Skeletal muscle tissue (tissue), 4 donors: ENCODE measurements around the gene FLYWCH1. TPM values are rescaled to one million over a fixed set of nuclear protein-coding genes. Genes with fewer than 3 reads are reported as not detected.

Experiments
- H3K27ac ChIP-seq: one replicate; pipeline ENCODE4 v1.7.0; 2013; ENCODE audit warnings: mild to moderate bottlenecking, low read depth, low read length, inconsistent platforms
- H3K27me3 ChIP-seq, 3 donors: one replicate each; pipeline ENCODE4 v1.7.0; 2013; ENCODE audit warnings: low read length in 3 of 3; ENCODE audit not compliant: control insufficient read depth in 3 of 3, insufficient read depth in 3 of 3
- H3K36me3 ChIP-seq, 3 donors: one replicate each; pipeline ENCODE4 v1.7.0; 2013; ENCODE audit warnings: low read length in 3 of 3; ENCODE audit not compliant: control insufficient read depth in 3 of 3, insufficient read depth in 3 of 3
- H3K4me1 ChIP-seq, 3 donors: one replicate each; pipeline ENCODE4 v1.7.0; 2013; ENCODE audit warnings: low read length in 3 of 3, mild to moderate bottlenecking in 3 of 3; ENCODE audit not compliant: control insufficient read depth in 3 of 3, insufficient read depth in 3 of 3
- H3K4me3 ChIP-seq, 3 donors: one replicate each; pipeline ENCODE4 v1.7.0; 2013; ENCODE audit warnings: low read length in 3 of 3
- H3K9ac ChIP-seq, 3 donors: one replicate each; pipeline ENCODE4 v1.7.0; 2013; ENCODE audit warnings: low read length in 3 of 3, mild to moderate bottlenecking in 3 of 3, moderate library complexity in 2 of 3, low read depth in 1 of 3
- H3K9me3 ChIP-seq, 3 donors: one replicate each; pipeline ENCODE4 v1.7.0; 2013; ENCODE audit warnings: low read length in 3 of 3; ENCODE audit not compliant: control insufficient read depth in 3 of 3
- total RNA-seq: library from RNA; depleted of rRNA; stranded (reverse); fragments of >200 nt; gene quantifications from one replicate; pipeline ENCODE4 v1.2.3, GENCODE V29; 2014
- donor health status: Osteomylitis.

Gene FLYWCH1
- total RNA-seq, 1 donor from 2014 or later = 11.0 TPM

DNA sequence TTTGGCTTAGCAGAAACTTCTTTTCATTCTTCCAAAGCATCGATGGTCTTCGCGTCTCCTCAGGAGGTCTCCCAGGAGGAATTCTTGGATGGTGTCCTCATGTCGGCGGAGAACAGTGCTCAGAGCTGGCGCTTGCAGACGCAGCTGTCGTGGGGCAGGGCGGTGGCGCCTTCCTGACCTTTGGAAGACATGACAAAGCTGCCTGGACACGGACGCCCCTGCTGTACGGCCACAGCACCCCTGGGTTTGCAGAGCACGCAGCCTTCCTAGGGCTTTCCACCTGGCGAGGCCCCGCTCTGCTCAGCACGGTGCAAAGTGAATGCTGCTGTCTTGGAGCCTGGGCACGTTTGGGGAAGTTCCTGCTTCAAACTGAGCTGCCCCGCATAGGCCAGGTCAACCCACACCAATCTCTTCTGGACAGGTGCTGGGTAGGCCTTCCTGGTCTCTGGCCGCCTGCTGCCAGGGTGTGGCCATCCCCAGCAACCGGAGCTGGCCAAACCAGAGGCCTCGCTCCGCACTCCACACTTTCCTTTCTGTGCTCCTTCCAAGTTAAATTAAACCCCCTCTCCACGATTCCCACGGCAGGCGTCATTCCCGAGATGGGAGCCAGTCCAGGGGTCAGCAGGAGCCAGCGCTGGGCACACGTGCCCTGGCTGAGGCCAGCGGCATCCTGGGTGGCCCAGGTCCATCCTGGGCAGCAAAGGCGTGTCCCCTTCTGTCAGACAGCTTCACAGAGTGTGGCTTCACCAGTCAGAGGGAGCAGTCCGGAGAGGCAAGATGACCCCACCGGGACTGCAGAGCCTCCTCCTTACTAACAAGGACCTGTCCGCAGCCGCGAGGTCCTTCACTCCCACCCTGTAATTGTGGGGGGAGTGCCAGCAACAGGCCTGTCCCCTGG lies 37.3 kb downstream of the FLYWCH1 start:
- peaks cover 5 to 16% (median 12%) of the 10 kb centered on the region in 3 donors for H3K36me3 ChIP-seq
- no peaks in the 10 kb centered on the region for H3K9me3 ChIP-seq
- H3K27me3 ChIP-seq = peaks cover under 1 to 7% (median 6%) of the 10 kb centered on the region in 3 donors
- H3K9ac ChIP-seq = peak overlapping the region in 2 of 3 donors; percentile 43 to 45
- peaks cover 15 to 24% (median 20%) of the 10 kb centered on the region in 3 donors for H3K4me1 ChIP-seq
- H3K27ac ChIP-seq = peak overlapping the region; percentile 40
- H3K4me3 ChIP-seq = no peak overlapping the region

DNA sequence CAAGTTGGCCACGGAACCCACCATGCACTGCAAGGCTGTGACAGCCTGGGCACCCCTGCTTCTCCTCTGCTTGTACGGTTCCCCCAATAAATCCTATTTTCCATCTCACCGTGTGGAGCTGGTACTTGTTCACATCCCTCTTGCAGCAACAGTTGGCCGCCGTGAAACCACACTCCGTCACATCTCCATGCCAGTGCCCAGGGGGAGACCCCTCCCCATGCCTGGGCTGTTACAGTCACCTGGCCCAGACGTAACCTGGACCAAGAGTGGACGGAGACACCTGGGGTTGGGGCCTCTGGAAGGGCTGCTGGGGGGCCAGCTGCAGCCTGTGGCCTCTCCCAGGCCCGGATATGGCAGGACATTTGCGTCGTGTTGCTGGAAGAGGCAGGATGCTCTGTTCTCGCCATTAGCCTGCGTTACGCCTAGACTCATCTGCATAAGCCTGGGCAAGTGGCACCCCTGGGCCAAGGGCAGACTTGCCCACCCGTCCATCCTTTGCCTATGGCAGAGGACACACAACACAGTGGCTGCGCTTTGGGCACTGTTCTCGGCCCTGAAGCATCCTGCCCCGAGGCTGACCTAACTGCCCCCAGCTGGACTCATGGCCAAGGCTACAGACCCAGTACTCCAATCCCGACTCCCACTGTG lies 38.1 kb downstream of the FLYWCH1 start:
- H3K27ac ChIP-seq = no peak overlapping the region
- H3K9me3 ChIP-seq = no peaks in the 10 kb centered on the region
- peak overlapping the region in 2 of 3 donors; percentile 33 to 43 for H3K9ac ChIP-seq
- peaks cover 15 to 24% (median 20%) of the 10 kb centered on the region in 3 donors for H3K4me1 ChIP-seq
- peaks cover 5 to 15% (median 11%) of the 10 kb centered on the region in 3 donors for H3K36me3 ChIP-seq
- H3K27me3 ChIP-seq = peaks cover 5 to 14% (median 14%) of the 10 kb centered on the region in 3 donors
- no peak overlapping the region for H3K4me3 ChIP-seq

DNA sequence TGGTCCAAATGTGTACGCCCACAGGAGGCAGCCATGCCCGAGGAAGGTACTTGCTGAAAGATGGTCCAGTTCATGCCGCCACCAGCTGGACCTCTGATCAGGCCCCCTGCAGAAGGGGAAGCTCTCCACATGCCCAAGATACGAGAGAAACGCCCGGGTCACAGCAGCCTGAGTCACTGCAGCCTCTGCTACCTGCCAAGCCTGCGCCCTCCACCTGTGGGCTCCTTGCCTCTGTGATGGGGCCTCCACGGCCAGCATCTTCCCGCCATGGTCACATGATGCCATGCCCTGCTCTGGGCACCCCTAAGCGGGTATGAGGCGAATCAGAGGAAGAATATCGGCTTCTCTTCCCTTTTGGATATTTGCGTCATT lies 38.6 kb downstream of the FLYWCH1 start:
- Histone ChIP-seq H3K27ac (no peak overlapping the region), H3K27me3 (peaks cover 8 to 19% (median 19%) of the 10 kb centered on the region in 3 donors), H3K4me1 (peaks cover 15 to 24% (median 20%) of the 10 kb centered on the region in 3 donors), H3K4me3 (no peak overlapping the region), H3K9me3 (no peaks in the 10 kb centered on the region), H3K36me3 (peaks cover 5 to 15% (median 11%) of the 10 kb centered on the region in 3 donors), H3K9ac (no peak overlapping the region)

DNA sequence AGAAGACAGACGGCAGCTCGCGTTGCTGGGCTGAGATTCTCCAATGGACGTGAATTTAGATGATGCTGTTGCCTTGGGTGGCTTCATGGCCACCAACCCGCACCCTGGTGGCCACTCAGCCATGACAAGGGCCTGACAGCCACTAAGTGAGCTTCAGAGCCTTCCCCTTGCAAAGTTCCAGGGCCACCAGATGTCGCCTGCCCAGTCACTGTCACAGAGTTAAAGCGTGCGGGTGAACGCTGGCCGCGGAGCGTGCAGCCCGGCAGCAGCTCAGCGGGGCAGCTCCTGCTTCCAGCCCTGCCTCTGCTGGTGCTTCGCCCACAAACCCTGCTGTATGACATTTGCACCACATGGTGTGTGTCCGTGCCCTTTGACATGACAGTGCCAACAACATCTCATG lies 39.0 kb downstream of the FLYWCH1 start:
- no peak overlapping the region for H3K9ac ChIP-seq
- peaks cover 5 to 15% (median 11%) of the 10 kb centered on the region in 3 donors for H3K36me3 ChIP-seq
- H3K9me3 ChIP-seq = no peaks in the 10 kb centered on the region
- peaks cover 15 to 24% (median 20%) of the 10 kb centered on the region in 3 donors for H3K4me1 ChIP-seq
- H3K27ac ChIP-seq = no peak overlapping the region
- no peak overlapping the region for H3K4me3 ChIP-seq
- H3K27me3 ChIP-seq = peaks cover 9 to 22% (median 21%) of the 10 kb centered on the region in 3 donors

DNA sequence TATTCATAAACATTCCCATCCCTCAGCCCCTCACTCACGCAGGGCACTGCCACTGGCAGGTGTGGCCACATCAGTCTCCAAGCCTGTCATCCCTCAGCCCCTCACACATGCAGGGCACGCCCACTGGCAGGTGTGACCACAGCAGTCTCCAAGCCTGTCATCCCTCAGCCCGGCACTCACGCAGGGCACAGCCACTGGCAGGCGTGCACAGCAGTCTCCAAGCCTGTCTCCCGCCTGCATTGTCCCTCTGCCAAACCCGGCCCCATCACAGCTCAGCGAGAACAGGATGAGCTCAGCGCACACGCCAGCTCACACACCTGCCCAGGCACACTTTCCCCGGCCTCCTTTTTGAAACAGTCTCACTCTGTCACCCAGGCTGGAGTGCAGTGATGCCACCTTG lies 40.9 kb downstream of the FLYWCH1 start:
- Histone ChIP-seq H3K27ac (no peak overlapping the region), H3K36me3 (peaks cover 2 to 11% (median 8%) of the 10 kb centered on the region in 3 donors), H3K4me3 (no peak overlapping the region), H3K9me3 (no peaks in the 10 kb centered on the region), H3K9ac (no peak overlapping the region), H3K27me3 (peaks cover 26 to 33% (median 33%) of the 10 kb centered on the region in 3 donors), H3K4me1 (peaks cover 15 to 24% (median 20%) of the 10 kb centered on the region in 3 donors)

DNA sequence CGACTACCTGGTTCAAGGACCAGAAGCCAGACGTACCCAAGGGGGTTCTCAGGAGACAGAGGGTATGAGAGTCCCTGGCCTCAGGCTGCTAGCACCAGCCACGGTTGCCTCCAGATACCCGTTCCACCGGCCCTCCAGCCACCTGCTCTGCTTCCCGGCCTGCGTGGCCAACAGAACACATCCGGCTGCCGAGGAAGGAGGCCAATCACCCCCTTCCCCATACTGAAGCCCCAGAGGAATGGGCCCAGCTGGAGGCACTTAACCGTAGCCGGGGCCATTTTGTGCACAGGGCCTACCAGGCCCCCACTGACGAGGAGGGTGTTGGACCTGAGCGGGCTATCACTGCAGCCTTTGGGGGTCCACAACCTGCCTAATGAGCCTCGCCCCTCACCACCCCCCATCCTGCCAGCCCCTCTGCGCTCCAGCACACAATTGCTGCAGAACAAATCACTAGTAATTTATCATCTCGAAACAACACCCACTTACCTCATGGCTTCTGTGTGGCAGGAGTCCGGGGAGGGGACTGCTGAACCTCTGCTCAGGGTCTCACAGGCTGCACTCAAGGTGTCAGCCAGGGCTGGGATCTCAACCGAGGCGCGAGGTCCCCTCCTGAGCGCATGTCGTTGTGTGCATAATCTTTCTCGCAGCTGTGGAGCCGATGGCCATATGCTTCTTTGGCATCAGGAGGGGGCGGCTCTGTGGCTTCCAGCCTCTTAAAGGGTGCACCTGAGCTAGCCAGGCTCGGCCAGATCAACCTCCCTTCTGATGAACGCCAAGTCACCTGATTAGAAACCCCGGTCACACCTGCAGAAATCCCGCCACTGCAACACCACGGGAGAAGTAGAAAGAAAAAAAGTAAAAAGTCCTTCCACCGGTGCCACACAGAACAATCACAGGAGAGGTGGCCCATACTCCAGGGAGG lies 42.2 kb downstream of the FLYWCH1 start:
- no peaks in the 10 kb centered on the region for H3K9me3 ChIP-seq
- no peak overlapping the region for H3K27ac ChIP-seq
- H3K4me1 ChIP-seq = peaks cover 11 to 20% (median 15%) of the 10 kb centered on the region in 3 donors
- peaks cover 26 to 37% (median 34%) of the 10 kb centered on the region in 3 donors for H3K27me3 ChIP-seq
- no peak overlapping the region for H3K4me3 ChIP-seq
- H3K36me3 ChIP-seq = peaks cover 0 to 8% (median 7%) of the 10 kb centered on the region in 3 donors
- no peak overlapping the region for H3K9ac ChIP-seq

DNA sequence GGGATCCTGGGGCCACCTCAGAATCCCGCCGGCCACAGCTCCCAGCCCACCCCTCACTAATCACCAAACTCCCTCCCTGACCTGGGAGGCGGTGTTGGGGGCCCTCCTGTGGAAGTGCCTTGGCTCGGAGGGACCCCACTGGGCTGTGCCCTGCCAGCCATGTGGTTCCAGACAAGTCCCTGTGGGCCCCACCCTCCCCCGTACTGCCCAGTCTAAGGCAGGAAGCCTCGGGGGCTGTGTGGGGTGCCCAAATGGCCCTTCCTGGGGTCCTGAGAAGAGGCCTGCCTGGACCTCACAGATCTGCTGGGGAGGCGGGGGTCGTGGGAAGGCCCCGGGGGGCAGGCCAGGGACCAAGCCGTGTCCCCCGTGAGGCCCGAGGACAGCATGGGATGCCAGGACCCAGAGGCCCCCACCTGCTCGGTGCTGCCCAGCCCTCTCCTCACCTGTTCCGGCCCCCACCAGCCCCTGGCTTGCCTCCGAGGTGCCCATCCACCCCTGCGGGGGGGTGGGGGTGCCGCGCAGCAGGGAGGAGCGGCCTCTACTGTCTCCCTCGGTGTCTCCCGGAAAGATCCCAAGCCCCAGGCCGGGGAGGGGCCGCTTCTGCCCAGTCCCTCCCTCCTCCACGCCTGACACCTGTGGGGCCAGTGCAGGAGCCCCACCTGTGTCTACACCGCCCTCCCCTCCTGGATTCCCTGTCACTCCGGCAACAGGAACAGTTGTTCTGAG lies 43.1 kb downstream of the FLYWCH1 start:
- no peak overlapping the region for H3K9ac ChIP-seq
- H3K4me3 ChIP-seq = no peak overlapping the region
- peaks cover 0 to 7% (median 1%) of the 10 kb centered on the region in 3 donors for H3K36me3 ChIP-seq
- peaks cover 3 to 11% (median 7%) of the 10 kb centered on the region in 3 donors for H3K4me1 ChIP-seq
- peaks cover 26 to 42% (median 42%) of the 10 kb centered on the region in 3 donors for H3K27me3 ChIP-seq
- H3K27ac ChIP-seq = no peak overlapping the region
- H3K9me3 ChIP-seq = no peaks in the 10 kb centered on the region

DNA sequence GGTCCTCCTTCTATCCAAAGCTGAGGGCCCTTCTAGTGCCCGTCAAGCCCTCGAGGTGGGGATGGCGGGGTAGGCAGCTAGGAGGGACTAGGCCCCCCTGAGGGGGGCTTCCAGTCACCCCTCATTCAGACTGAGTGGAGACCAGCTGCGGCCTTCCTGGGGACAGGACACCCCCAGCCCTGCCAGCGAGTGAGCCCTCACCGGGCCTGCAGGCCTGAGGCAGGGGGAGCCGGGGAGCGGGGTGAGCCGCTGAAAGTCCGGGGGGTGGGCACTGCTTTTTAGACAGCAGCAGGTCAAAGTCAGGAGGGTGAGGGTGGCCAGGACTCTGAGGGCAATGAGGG lies 43.7 kb downstream of the FLYWCH1 start:
- Histone ChIP-seq H3K27me3 (peaks cover 27 to 45% (median 42%) of the 10 kb centered on the region in 3 donors), H3K4me3 (no peak overlapping the region), H3K9me3 (no peaks in the 10 kb centered on the region), H3K27ac (no peak overlapping the region), H3K9ac (no peak overlapping the region), H3K4me1 (peaks cover 0 to 5% (median under 1%) of the 10 kb centered on the region in 3 donors), H3K36me3 (peaks cover 0 to 1% (median 0%) of the 10 kb centered on the region in 3 donors)
